ENCODE measurements around the gene GPRIN1.

Gene GPRIN1

GRCh38 chr5:176570044-176570443 is 39.9 kb downstream of the GPRIN1 start:
- ChIA-PET POLR2A (interaction anchor here (0.8 kb wide), 1 partner anchor 32 kb away, joined by 3 read pairs; the partner anchor contains the start of gene RNF44), CTCF (interaction anchor here (0.6 to 1.4 kb wide), 5 partner anchors 20 to 91 kb away, joined by 3 to 12 read pairs (median 6); partner anchors contain the start of gene TSPAN17)
- TF ChIP-seq PKNOX1 (IDR thresholded peaks at IDR 0.05) (no peak), CTBP1 (IDR thresholded peaks at IDR 0.05; ENCODE audit: borderline replicate concordance) (no peak), L3MBTL2 (conservative IDR thresholded peaks at IDR 0.05) (no peak), LEF1 (IDR thresholded peaks at IDR 0.05; ENCODE audit: borderline replicate concordance) (no peak), FOXK2 (IDR thresholded peaks at IDR 0.05) (no peak), FOXA1 (IDR thresholded peaks at IDR 0.05) (no peak), ZNF384 (IDR thresholded peaks at IDR 0.05) (no peak), TARDBP (IDR thresholded peaks at IDR 0.05) (no peak), ARNT (IDR thresholded peaks at IDR 0.05) (no peak), HDGF (IDR thresholded peaks at IDR 0.05; ENCODE audit: borderline replicate concordance) (no peak), BHLHE40 (IDR thresholded peaks at IDR 0.05; ENCODE audit: borderline replicate concordance) (no peak), SP1 (IDR thresholded peaks at IDR 0.05) (no peak), ELF4 (IDR thresholded peaks at IDR 0.05) (no peak), FOXM1 (IDR thresholded peaks at IDR 0.05; ENCODE audit: borderline replicate concordance) (no peak), NFRKB (IDR thresholded peaks at IDR 0.05) (no peak), SUZ12 (IDR thresholded peaks at IDR 0.05) (no peak)
- no peak for DNase-seq (ENCODE audit: extremely low spot score)

- DNase-seq (ENCODE audit: extremely low spot score) = no peak
- POLR2A ChIA-PET = no interaction called here
- no peak for TF ChIP-seq ARNT (IDR thresholded peaks at IDR 0.05)
- no peak for TF ChIP-seq HDGF (IDR thresholded peaks at IDR 0.05; ENCODE audit: borderline replicate concordance)
- no peak for TF ChIP-seq SP1 (IDR thresholded peaks at IDR 0.05)
- no peak for TF ChIP-seq FOXA1 (IDR thresholded peaks at IDR 0.05)
- TF ChIP-seq LEF1 (IDR thresholded peaks at IDR 0.05; ENCODE audit: borderline replicate concordance) = no peak
- TF ChIP-seq ELF4 (IDR thresholded peaks at IDR 0.05) = no peak
- TF ChIP-seq NFRKB (IDR thresholded peaks at IDR 0.05) = no peak
- TF ChIP-seq CTBP1 (IDR thresholded peaks at IDR 0.05; ENCODE audit: borderline replicate concordance) = no peak
- no peak for TF ChIP-seq BHLHE40 (IDR thresholded peaks at IDR 0.05; ENCODE audit: borderline replicate concordance)
- TF ChIP-seq ZNF384 (IDR thresholded peaks at IDR 0.05) = no peak
- TF ChIP-seq FOXM1 (IDR thresholded peaks at IDR 0.05; ENCODE audit: borderline replicate concordance) = no peak
- TF ChIP-seq FOXK2 (IDR thresholded peaks at IDR 0.05) = no peak
- TF ChIP-seq PKNOX1 (IDR thresholded peaks at IDR 0.05) = no peak
- TF ChIP-seq TARDBP (IDR thresholded peaks at IDR 0.05) = no peak
- CTCF ChIA-PET = no interaction called here
These were observed 41.3 kb downstream of the GPRIN1 start for GRCh38 chr5:176568657-176569056.

GRCh38 chr5:176565760-176566288 is 44.1 kb downstream of the GPRIN1 start:
- POLR2A ChIA-PET = interaction anchor here (1.2 to 1.9 kb wide), 2 partner anchors 23 to 28 kb away, joined by 4 to 5 read pairs; partner anchors contain the start of gene RNF44
- no peak for DNase-seq (ENCODE audit: extremely low spot score)
- TF ChIP-seq SUZ12 (IDR thresholded peaks at IDR 0.05) (no peak), ZNF384 (IDR thresholded peaks at IDR 0.05) (peak; percentile 30; the same call in 1 of the 2 replicates), PKNOX1 (IDR thresholded peaks at IDR 0.05) (no peak)
- CTCF ChIA-PET = no interaction called here

DNA sequence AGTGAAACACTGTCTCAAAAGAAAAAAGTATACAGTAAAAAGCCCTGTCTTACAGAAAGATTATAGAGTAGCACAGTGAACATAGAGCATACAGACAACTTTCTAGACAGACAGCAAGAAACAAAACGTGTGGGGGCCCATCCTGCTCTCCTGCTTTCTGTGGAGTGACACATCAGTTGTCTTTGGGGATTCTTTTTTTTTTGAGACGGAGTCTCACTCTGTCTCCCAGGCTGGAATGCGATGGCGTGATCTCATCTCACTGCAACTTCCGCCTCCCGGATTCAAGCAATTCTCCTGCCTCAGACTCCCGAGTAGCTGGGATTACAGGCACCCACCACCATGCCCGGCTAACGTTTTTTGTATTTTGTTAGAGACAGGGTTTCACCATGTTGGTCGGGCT is 46.0 kb downstream of the GPRIN1 start:
- no peak for DNase-seq (ENCODE audit: extremely low spot score)
- ChIA-PET CTCF (no interaction called here), POLR2A (no interaction called here)
- TF ChIP-seq ELF4 (IDR thresholded peaks at IDR 0.05) = no peak
- no peak for TF ChIP-seq FOXM1 (IDR thresholded peaks at IDR 0.05; ENCODE audit: borderline replicate concordance)
- no peak for TF ChIP-seq SP1 (IDR thresholded peaks at IDR 0.05)
- no peak for TF ChIP-seq SUZ12 (IDR thresholded peaks at IDR 0.05)

DNA sequence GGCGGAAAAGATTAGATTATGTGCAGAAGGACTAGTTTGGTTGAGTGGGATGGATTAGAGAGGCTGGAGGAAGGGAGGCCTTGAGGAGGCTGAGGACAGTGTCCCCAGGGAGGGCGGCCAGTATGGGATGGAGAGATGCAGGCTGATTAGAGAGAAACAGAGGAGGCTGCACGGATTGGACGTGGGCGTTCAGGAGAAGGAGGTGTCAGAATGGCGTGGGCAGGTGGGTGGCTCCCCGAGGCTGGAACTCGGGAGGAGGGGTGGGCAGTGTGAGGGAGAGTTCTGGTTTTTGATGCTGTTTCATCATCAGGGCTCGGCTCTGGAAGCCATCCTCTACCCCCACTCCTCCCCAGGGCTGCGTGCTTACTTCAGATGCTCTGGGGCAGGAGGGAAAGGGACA is 47.8 kb downstream of the GPRIN1 start:
- TF ChIP-seq BHLHE40 (IDR thresholded peaks at IDR 0.05; ENCODE audit: borderline replicate concordance) (no peak), ZNF384 (IDR thresholded peaks at IDR 0.05) (no peak), LEF1 (IDR thresholded peaks at IDR 0.05; ENCODE audit: borderline replicate concordance) (no peak)
- DNase-seq (ENCODE audit: extremely low spot score) = no peak
- CTCF ChIA-PET = no interaction called here
- POLR2A ChIA-PET = interaction anchor here (1.2 kb wide), 1 partner anchor 25 kb away, joined by 5 read pairs; the partner anchor contains the start of gene RNF44

GRCh38 chr5:176561259-176561658 is 48.7 kb downstream of the GPRIN1 start:
- CTCF ChIA-PET = no interaction called here
- no peak for DNase-seq (ENCODE audit: extremely low spot score)
- no peak for TF ChIP-seq ARNT (IDR thresholded peaks at IDR 0.05)
- no peak for TF ChIP-seq L3MBTL2 (conservative IDR thresholded peaks at IDR 0.05)
- no peak for TF ChIP-seq FOXA1 (IDR thresholded peaks at IDR 0.05)
- POLR2A ChIA-PET = no interaction called here

- TF ChIP-seq SUZ12 (IDR thresholded peaks at IDR 0.05) (no peak), FOXM1 (IDR thresholded peaks at IDR 0.05; ENCODE audit: borderline replicate concordance) (no peak)
- no peak for DNase-seq (ENCODE audit: extremely low spot score)
- CTCF ChIA-PET = no interaction called here
- POLR2A ChIA-PET = interaction anchor here (1.9 kb wide), 1 partner anchor 17 kb away, joined by 5 read pairs; no protein-coding TSS in a partner anchor
These were observed 49.6 kb downstream of the GPRIN1 start for GRCh38 chr5:176560364-176560763.

Measured in HEK293T (cell line).